GM12864 (cell line): ENCODE data around the gene TSHZ3.

Experiments used
- DNase-seq: peaks from one replicate; pipeline ENCODE4 v3.0.0-alpha.2; 2011; ENCODE audit warnings: low read depth
- H3K4me3 ChIP-seq: 2 replicates; pipeline ENCODE4 v1.5.1; 2011; ENCODE audit warnings: mild to moderate bottlenecking, low read depth, low read length, control low read depth
- TF ChIP-seq, protein P1 (sequence below): IDR thresholded peaks from 2 replicates; pipeline ENCODE4 v1.5.1; 2011; ENCODE audit warnings: low read depth, mild to moderate bottlenecking, moderate library complexity, low read length, control low read depth, inconsistent platforms; ENCODE audit errors: missing control alignments

TSHZ3 gene

GRCh38 chr19:31337008-31337914 is 12.0 kb downstream of the TSHZ3 start:
- H3K4me3 ChIP-seq: no peak overlapping the region
- TF ChIP-seq, protein P1, sequence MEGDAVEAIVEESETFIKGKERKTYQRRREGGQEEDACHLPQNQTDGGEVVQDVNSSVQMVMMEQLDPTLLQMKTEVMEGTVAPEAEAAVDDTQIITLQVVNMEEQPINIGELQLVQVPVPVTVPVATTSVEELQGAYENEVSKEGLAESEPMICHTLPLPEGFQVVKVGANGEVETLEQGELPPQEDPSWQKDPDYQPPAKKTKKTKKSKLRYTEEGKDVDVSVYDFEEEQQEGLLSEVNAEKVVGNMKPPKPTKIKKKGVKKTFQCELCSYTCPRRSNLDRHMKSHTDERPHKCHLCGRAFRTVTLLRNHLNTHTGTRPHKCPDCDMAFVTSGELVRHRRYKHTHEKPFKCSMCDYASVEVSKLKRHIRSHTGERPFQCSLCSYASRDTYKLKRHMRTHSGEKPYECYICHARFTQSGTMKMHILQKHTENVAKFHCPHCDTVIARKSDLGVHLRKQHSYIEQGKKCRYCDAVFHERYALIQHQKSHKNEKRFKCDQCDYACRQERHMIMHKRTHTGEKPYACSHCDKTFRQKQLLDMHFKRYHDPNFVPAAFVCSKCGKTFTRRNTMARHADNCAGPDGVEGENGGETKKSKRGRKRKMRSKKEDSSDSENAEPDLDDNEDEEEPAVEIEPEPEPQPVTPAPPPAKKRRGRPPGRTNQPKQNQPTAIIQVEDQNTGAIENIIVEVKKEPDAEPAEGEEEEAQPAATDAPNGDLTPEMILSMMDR: no peak
- no peak for DNase-seq

DNA sequence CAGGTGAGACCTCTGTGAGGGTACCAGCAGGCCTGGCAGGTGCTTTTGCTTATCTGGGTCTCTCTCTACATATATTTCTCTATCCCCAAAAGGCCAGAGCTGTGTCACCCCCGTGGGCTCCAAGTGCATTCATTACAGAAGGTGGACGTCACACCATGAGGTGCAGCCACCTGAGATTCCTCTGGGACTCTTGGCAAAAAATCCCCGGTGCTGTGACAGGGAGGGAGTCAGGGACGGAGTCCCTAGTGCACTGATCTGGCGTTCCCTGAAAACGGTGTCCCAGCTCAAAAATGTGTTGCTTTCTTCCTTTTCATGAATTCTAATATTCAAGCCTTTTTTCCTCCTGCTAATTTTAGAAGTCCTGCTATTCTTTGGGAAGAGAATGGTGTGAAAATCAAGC is 13.5 kb downstream of the TSHZ3 start:
- H3K4me3 ChIP-seq: no peak overlapping the region
- TF ChIP-seq, protein P1: no peak
- DNase-seq: no peak

- TF ChIP-seq, protein P1: no peak
Measured at GRCh38 chr19:31334849-31335624, 14.2 kb downstream of the TSHZ3 start.

GRCh38 chr19:31334101-31334848 is 15.0 kb downstream of the TSHZ3 start:
- TF ChIP-seq, protein P1: no peak
- no peak for DNase-seq
- H3K4me3 ChIP-seq: no peak overlapping the region

More at GRCh38 chr19:31334849-31335624, 14.2 kb downstream of the TSHZ3 start:
- no peak overlapping the region for H3K4me3 ChIP-seq
- DNase-seq: no peak

DNA sequence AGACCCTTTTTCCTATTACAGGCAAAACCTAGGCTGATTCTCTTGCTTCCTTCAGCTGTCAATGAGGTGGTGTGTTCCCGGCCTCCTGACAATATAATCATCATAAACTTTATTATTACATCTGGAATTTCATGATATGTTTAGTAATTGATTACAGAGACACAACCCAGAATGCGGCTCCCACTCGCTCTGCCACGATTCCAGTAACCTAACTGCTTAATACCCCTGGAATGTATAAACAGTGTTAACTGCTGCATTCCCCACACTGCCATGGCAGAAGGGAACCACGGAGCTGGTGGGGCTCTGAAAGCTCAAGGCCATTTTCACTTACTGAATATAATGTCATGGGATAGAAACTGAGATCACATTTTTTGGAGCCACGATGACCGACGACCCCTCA is 17.1 kb downstream of the TSHZ3 start:
- no peak overlapping the region for H3K4me3 ChIP-seq
- TF ChIP-seq, protein P1: no peak
- DNase-seq: no peak

DNA sequence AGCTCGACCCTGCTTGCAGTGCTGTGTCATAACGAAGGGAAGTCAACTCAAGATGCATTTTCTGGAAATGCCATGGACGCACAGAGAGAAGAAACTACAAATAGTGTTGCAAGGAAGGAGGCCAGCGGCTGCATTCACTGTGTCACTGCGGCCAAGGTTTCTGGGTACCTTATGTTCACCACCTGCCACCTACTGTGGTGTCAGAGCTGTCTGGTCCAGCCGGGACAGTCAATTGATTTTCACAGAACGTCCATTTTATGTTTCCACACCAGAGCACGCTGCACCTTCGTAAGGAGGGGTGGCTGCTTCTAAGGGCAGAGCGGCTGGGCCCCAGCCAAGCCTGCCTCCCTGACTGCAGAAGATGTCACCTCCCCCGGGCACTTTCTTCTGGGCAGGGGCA is 17.7 kb downstream of the TSHZ3 start:
- TF ChIP-seq, protein P1: no peak
- no peak overlapping the region for H3K4me3 ChIP-seq
- DNase-seq: no peak
